GM19395 (cell line): ENCODE data around the gene LEKR1.
A peak's percentile ranks its signal among the peaks of the same experiment; 100 is the strongest.
"Not testable (repeated sequence)": the region's sequence is repeated elsewhere in the genome, so short reads cannot be mapped to it uniquely, and the experiment has no call there.

Source experiments
- ATAC-seq: cut with Tn5 transposase; IDR thresholded peaks from one replicate; pipeline ENCODE4 v1.9.1; 2021; ENCODE audit warnings: mild to moderate bottlenecking, moderate library complexity; ENCODE audit not compliant: unreplicated experiment

LEKR1 gene

DNA sequence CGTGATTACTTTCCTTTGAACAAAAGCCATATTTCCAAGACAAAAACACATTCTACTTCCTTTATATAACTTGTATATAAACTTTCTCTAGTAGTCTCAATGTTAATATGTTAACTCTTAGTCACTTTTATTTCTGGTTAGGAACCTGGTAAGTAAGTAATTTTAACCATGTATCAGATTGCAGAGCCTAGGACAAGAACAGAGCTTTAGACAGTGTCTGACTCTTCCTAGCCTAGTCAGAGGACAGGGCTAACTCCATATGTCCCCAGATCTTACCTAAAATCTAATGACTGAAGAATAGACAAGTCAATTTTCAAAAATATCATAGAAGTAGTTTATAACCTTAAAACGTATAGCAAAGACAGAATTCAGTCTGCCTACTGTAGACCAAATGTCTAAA lies 8.3 kb downstream of the LEKR1 start:
- no peak for ATAC-seq

- peak; percentile 67 for ATAC-seq
These were observed 8.9 kb downstream of the LEKR1 start for GRCh38 chr3:156834962-156835535.

GRCh38 chr3:156836701-156837100 lies 10.5 kb downstream of the LEKR1 start:
- no peak for ATAC-seq

DNA sequence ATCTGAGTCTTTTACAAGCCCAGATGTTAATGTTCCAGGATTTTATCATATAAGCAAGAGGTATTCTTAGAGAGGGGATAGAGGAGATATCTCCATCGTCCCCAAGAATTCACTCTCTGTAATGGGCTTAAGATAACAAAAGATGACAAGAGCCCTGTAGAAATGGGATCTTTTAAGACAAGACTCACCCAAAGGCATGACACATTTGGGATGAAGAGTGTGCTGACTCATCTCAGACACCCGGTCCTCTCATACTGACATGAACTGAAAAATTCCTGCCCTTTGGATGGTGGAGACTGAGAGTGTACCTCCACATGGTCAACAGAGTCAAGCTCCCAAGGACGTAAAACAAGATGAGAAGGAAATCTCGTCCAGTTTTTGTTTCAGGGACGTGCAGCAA lies 11.0 kb downstream of the LEKR1 start:
- no peak for ATAC-seq

DNA sequence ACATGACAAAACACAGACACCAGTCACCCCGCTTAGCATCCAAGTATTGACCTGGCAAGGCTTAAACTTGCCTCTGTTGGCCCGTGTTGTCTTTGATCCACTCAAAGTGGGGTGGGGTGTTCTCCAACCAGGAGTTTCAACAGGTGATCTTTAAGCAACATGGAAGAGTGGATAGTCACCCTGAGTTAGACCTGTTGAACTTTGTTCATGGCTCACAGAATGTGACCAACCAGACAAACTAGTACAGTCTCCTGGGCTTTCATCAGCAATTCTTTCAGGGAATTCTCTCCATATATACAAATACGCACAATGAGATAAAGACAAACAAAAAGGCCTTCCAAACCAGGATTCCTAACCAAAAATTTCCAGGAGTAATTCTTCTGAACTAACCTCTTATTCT lies 11.9 kb downstream of the LEKR1 start:
- ATAC-seq, result no peak

DNA sequence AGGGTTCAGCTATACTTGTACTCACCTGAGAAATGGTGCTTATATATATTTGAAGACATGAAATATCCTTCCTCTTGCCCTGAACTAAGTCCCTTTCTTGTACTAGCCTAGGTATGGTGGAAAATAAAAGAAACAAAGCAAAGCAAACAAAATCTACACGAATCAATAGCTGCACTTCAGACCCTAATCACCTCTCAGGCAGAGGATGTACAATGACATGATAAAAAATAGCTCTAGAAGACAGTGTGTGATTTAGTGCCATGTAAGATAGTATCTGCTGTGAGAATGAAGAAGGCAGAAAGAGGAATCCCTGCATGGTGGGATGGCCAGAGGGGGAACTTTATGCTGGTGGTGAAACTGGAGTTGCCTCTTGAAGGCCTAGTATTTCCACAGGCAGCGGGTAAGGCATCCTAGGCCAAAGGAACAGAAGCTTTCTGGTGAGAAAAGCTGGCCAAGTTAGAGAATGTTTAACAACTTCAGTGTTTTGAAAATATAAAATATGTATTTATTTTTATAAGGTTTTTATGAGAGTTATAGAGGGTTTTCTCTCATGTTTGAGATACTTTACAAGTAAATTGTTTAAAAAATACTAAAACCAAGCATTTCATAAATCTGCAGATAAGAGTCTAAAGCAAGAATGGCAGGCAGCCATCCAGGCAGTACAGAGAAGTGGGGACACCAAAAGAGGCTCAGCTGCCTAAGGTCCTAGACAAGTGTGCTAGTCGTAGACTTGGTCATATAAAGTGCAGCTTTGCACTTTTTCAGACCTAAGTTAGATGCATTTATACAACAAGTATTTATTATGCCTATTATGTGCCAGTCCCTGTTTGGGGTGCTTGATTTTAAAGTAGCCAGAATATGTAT lies 14.9 kb downstream of the LEKR1 start:
- no peak for ATAC-seq

GRCh38 chr3:156843071-156843808 lies 17.1 kb downstream of the LEKR1 start:
- no peak for ATAC-seq

- ATAC-seq, result no peak
These were observed 21.7 kb downstream of the LEKR1 start for GRCh38 chr3:156847752-156848448.

- peak; percentile 98 for ATAC-seq
These were observed 33.4 kb downstream of the LEKR1 start for GRCh38 chr3:156859578-156859977.

DNA sequence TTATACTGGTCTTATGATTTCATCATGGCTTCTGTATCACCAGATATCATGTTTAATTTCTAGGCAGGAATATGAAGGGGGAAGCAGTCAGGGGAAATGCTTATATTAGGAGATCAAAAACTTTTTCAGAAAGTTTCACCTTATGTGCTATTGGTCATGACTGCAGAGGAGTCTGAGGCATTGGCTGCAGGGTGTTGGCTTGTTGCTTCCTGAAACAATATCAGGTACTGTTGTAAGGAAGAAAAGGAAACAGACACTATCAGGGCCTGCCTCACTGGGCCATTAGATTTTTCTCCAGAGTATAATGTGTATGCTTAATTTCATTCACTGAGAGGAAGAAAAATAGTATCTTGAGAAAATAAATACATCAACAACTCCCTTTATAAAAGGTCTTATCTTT lies 34.7 kb downstream of the LEKR1 start:
- ATAC-seq, result no peak

DNA sequence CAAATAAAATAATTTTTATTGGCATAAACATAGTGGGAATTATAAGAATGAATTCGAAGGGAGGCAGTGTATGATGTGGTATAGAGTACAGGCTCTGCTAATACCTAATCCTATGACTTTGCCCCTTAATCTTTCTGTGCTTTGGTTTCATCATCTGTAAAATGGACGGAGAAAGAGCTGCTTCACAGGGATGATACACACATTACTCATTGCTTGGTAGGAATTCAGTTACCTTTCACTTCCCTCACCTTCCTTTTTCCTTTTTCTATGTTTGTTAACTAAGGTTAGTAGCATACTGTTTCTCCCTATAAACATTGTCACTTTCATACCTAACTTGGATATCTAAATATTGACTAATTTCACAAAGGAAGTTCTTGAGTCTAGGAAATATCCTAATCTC lies 36.2 kb downstream of the LEKR1 start:
- ATAC-seq, result no peak

DNA sequence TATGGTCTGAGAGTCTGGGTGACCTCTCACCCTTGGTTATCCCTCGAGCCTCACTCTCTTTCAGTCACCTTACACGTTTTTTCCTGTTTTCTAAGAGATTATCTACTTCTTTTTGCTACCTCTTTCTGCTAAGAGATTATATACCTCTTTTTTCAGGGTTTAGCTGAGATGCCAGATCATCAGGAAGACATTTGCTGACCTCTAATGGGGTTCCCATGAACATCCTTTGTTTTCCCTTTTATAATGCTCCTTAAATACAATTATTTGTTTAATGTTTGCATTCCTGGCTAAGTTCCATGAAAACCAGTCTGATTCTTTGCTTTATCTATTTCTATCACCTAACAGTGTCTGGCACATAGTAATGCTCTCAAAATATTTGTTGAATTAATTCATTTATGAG lies 39.6 kb downstream of the LEKR1 start:
- ATAC-seq, result no peak

DNA sequence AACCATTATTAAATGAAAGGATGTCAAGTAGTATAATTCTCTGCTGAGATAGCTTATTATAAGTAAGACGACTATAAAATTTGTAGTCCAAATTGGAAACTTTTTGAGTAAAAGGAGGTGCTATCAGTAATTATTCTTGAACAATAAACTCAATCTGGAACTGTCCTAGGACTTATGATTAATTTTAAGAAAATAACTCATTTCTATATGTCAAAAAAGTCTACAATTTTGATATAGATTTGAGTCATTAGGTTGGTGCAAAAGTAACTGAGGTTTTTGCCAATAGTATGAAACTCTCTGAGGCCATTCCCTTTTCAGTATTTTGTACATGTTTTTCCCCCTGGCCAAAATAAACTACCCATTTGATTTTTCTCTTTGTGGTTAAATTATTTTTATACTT lies 41.0 kb downstream of the LEKR1 start:
- no peak for ATAC-seq

GRCh38 chr3:156867920-156868319 lies 41.8 kb downstream of the LEKR1 start:
- ATAC-seq, result no peak

DNA sequence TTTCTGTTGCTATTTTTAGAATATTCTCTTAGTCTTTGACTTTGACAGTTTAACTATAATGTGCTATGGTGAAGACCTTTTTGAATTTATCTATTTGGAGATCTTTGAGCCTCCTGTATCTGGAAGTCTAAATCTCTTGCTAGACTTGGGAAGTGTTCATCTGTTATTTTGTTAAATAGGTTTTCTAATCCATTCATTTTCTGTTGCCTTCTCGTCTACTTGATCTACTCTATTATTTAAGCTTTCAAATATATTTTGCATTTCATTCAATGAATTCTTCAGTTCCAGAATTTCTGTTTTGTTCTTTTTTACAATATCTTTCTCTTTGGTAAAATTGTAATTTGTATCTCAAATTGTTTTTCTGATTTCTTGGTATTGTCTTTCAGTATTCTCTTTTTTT lies 47.8 kb downstream of the LEKR1 start:
- ATAC-seq, result no peak

GRCh38 chr3:156879491-156879890 lies 53.3 kb downstream of the LEKR1 start:
- ATAC-seq, result not testable (repeated sequence)

- ATAC-seq, result no peak
These were observed 59.6 kb downstream of the LEKR1 start for GRCh38 chr3:156885761-156886160.

DNA sequence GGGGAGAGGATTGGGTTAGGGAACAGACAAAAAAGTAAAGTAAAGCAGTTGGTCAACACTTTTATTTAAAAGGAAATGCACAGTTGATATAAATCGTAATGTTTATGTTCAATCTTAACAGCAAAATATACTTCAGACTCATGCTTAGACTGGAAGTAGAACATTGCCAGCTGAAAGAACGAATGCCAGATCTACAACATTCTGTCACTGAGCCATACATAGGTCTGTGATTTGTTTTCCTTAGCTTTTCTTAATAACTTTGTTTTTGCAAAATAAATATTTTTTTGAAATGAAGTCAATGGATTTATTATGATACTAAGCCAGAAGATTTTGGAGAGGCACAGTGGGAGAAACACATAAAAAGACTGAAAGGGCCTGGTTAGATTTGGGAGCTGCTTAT lies 62.0 kb downstream of the LEKR1 start:
- no peak for ATAC-seq

DNA sequence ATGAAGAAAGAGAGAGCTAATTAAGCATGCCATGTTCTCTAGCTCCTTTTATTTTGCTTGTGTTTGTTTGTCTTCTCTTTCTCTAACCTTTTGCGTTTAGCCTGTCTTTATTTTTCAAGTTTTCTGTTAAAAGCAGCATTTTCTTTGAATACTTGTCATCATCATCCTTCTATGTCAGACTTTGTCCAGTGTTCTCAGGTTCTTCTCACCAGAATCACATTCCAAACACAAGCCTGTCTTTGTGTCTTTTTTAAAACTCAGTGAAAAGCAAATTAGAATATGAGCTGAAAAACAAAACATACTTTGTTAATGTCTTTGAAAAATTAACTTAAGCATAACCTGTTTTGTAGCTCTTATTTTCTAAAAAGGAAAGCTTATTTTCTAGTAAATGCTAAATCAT lies 62.4 kb downstream of the LEKR1 start:
- ATAC-seq, result no peak

- ATAC-seq, result no peak
These were observed 66.5 kb downstream of the LEKR1 start for GRCh38 chr3:156892701-156893100.

DNA sequence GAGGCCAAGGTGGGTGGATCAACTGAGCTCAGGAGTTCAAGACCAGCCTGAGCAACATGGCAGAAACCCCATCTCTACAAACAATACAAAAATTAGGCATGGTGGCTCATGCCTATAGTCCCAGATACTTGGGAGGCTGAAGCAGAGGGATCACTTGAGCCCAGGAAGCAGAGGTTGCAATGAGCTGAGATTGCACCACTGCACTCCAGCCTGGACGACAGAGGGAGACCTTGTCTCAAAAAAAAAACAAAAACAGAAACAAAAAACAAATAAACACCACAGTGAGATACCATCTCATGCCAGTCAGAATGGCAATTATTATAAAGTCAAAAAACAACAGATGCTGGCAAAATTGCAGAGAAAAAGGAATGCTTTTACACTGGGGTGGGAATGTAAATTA lies 69.2 kb downstream of the LEKR1 start:
- not testable (repeated sequence) for ATAC-seq
